HG03457 (cell line): ENCODE results near the gene PSMD13.

Experiments
- ATAC-seq: cut with Tn5 transposase; IDR thresholded peaks from one replicate; pipeline ENCODE4 v1.9.1; 2021; ENCODE audit warnings: moderate number of reproducible peaks; ENCODE audit not compliant: unreplicated experiment

PSMD13 gene

GRCh38 chr11:270451-271318, 33.9 kb downstream of the PSMD13 start:
- no peak for ATAC-seq

DNA sequence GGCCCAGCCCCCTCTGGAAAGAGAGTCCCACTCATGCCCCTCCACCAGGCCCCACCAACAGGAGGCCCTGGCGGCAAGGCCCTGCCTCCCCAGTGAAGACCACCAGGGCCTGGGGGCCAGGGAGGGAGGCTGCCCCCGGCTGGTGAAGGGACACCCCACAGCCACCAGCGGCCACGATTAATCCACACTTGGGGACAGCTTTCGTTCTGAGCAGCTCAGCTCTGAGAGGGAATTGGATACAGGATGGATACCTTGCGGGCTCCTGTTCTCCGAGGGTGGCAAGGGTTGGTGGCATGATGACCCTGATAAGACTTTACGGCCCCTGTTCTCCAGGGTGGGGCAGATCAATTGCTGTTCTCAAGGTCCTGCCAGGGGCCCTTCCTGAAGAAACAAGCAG, 34.5 kb downstream of the PSMD13 start:
- ATAC-seq: no peak

DNA sequence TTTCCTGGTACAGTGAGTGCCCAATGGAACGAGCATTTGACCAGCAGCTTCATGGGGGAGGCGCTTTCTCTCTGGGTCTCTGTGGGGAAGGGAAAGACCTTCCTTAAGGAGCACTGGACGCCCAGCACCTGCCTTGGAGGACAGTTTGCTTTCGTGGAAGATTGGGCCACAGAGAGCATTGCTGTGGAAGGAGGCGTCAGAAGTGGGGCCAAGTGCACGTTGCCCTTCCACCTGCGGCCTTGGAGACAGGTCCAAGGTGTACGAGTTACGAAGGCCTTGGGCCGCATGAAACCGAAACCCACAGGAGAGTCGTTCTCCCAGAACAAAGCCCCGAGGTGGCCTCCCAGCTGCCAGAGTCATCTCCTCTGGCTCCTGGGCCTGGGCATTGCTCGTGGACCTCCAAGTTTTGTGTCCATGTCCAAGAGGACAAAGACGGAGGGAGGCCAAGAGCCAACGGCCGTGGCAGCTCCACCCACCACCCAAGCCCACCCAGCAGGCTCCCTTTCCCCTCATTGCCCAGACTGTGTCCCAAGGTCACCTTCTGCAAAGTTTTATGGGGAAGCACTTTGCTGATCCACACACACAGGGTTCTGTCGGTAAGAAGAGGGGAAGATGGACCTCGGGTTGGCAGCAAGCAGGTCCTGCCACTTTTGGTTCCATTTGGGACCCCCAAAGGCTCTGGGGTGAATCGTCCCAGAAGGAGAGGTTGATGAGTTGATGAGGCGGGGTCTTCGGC, 35.6 kb downstream of the PSMD13 start:
- no peak for ATAC-seq

DNA sequence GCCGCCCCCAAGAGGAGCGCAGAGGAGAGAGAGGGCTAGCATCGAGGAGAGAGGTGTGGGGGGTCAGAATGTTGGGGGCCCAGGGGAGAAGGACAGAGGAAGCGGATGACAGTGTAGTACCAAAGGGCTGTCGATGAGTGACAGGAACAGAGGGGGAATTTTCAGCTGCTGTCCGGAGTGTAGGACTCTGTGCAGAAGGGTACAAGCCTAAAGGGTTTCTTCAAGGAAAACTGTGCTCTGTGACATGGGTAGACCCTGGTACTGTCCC, 36.1 kb downstream of the PSMD13 start:
- no peak for ATAC-seq

DNA sequence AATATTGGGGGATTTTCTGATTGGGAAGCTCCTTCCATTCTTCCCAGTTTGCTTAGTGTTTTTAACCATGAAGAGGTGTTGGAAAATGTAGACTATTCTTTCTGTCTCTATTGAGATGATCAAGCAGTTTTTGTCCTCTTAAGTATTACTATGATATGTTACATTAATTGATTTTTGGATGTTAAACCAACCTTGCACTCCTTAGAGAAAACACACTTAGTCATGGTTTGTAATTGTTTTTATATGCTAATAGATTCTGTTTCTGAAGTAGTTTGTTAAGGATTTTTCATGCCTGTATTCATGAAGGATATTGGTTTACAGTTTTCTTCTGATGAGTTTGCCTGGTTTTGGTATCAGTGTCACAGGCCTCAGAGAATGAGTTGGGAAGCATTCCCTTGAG, 39.4 kb downstream of the PSMD13 start:
- ATAC-seq: no peak

GRCh38 chr11:278001-278951, 41.5 kb downstream of the PSMD13 start, which contains the start of gene NLRP6:
NLRP6 (plus strand) TSS chr11:278407; CDS start chr11:278570, 163 bp downstream.
- ATAC-seq: no peak

DNA sequence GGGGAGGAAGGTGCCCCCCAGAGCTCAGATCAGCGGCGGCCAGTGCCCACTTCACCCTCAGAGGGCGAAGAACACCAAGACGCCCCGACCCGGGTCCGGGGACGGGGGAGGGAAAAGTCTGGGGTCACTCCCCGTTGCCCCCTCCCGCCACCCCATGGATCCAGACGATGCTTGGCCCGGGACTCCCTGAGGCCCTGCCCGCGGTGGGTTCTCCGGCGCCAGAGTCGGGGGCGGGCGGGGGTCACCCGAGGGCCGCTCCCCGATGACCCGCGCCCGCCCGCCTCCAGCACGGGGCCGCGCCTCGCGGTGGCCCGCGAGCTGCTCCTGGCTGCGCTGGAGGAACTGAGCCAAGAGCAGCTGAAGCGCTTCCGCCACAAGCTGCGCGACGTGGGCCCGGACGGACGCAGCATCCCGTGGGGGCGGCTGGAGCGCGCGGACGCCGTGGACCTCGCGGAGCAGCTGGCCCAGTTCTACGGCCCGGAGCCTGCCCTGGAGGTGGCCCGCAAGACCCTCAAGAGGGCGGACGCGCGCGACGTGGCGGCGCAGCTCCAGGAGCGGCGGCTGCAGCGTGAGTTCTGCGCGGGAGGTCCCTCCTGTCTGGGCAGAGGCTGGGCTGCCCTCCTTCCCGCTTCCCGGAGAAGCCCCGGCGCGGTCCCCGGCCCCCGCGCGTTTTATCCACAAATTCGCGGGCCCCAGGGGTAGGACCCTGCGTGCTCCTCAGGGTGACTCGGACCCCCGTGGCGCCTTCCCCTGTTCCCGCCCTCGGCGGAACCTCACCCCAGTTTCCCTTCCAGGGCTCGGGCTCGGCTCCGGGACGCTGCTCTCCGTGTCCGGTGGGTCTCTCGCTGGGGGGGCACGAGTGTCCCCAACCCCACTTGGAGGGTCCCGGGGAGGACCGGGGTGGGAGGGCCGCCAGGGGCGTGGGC, 42.5 kb downstream of the PSMD13 start:
- ATAC-seq: no peak

- ATAC-seq: no peak
Observed at GRCh38 chr11:279966-280705, 43.4 kb downstream of the PSMD13 start.

- no peak for ATAC-seq
Observed at GRCh38 chr11:280706-281485, 44.1 kb downstream of the PSMD13 start.

DNA sequence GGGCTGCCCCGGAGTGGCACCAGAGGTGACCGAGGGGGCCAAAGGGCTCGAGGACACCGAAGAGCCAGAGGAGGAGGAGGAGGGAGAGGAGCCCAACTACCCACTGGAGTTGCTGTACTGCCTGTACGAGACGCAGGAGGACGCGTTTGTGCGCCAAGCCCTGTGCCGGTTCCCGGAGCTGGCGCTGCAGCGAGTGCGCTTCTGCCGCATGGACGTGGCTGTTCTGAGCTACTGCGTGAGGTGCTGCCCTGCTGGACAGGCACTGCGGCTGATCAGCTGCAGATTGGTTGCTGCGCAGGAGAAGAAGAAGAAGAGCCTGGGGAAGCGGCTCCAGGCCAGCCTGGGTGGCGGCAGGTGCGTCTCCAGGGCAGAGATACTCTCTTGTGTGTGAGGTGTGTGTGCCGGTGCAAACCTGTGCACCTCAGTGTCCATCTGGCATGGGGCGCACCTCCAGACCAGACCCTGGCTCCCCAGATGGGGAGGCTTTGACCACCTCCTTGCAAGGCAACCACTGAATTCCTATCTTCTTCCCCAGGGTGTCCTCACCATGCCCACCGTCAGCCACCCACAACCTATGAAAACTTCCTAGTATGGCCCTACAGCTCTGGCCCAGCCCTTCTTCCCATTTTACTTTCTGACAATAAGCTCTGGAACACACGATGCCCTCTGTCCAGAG, 44.8 kb downstream of the PSMD13 start:
- no peak for ATAC-seq

DNA sequence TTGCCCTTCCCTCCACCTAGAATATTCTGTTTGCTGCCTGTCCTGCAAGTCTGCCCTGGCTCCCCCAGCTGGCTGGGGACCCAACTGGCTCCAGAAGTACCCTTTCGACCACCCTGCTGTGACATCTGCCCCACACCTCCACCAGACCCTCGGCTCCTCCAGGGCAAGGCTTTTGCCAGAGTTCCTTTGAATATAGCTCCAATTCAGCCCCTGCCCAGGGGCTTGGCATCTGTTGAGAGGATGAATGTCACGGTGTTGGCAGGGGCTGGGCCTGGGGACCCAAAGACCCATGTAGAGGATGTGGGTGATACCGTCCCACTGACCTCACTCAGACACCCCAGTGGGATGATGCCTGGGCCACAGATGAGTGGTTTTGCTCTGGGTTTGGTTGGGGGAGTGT, 45.4 kb downstream of the PSMD13 start:
- ATAC-seq: no peak

- no peak for ATAC-seq
Observed at GRCh38 chr11:282630-283360, 46.0 kb downstream of the PSMD13 start.

DNA sequence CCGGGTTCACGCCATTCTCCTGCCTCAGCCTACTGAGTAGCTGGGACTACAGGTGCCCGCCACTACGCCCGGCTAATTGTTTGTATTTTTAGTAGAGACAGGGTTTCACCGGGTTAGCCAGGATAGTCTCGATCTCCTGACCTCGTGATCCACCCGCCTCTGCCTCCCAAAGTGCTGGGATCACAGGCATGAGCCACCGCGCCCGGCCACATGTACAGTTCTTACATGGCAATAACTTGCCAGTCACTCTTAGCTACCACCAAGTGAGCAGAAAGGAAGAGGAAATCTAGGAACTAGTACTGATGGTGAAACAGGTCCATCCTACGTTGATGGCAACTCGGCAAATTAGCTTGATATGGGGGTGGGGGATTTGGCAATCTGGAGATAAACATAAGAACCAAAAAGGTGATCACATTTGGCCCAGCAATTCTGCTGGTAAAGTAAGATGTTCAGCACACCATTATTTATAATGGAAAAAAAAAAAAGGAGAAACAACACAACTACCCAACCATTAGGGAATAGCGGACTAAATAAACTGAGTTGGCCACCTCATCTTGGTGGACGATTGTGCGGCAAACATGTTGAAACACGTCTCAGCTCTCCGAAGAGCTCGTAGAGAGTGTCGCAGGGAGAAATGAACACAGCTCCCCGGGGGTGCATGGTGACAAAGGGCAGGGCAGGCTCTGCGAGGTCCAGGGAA, 46.8 kb downstream of the PSMD13 start:
- no peak for ATAC-seq

DNA sequence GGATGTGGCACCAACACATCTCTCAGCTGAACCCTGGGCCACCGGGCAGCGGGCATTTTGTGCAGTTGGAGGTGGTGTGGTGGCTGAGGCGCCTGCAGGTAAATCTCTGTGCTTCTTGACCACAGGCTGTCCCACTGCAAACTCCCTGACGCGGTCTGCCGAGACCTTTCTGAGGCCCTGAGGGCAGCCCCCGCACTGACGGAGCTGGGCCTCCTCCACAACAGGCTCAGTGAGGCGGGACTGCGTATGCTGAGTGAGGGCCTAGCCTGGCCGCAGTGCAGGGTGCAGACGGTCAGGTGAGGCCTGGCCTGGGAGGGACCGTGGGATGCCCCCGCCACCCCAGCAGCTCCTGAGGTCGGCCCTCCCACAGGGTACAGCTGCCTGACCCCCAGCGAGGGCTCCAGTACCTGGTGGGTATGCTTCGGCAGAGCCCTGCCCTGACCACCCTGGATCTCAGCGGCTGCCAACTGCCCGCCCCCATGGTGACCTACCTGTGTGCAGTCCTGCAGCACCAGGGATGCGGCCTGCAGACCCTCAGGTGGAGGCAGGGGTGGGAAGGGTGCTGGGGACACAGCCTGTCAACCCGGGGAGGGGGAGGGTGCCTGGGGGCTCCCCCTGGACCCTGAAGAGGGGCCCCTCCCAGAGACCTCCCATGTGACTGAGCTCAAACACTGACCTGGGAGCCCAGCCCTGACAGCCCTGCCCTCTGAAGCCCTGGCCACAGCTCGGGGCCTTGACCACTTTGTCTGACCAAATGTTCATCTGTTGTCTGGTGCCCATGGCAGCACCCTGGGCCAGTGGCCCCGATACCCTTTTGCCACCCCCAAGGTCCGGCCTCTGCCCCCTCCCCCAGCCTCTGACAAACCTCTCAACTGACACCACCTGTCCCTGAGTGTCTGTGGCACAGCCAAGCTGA, 47.6 kb downstream of the PSMD13 start:
- no peak for ATAC-seq

DNA sequence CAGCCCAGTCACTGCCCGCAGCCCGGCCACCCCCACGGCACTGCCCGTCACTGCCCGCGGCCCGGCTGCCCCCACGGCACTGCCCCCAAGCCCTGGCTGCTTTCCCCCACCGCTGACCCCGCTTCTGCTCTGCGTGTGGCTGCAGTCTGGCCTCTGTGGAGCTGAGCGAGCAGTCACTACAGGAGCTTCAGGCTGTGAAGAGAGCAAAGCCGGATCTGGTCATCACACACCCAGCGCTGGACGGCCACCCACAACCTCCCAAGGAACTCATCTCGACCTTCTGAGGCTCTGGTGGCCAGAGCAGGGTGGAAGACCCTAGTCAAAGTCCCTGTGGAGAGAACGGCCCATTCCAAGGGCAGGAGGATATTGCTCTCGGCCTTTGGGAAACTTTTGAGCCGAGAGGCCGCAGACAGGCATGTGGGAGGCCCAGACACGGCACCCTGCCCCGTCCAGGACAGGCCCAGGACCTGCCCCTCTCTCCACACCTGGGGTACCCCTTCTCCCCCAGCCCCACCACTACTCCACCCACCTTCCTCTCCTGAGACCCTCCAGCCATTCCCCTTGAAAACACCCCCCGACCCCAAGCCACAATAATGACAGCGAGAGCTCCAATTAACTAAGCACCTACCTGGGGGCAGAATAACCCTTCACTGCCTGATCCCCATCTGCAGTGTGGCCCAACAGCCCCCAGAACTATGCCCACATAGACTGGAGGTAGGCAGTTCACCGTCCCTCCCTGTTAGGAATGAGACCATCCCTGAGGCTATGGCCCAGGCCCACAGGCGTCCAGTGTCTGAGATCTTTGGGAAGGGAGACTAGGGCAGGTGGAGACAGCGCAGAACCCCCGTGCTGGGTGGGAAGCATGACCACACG, 48.5 kb downstream of the PSMD13 start:
- ATAC-seq: no peak
